Fibroblast of lung (primary cell): ENCODE results near the gene RIBC2.

Source experiments
- EZH2 ChIP-seq: IDR thresholded peaks from 2 replicates; pipeline ENCODE4 v1.5.1; 2012; ENCODE audit warnings: low read length, control low read depth, mild to moderate bottlenecking; ENCODE audit errors: missing control alignments
- TF ChIP-seq, protein P1 (sequence below), 2 donors: IDR thresholded peaks in 1 of 2; conservative IDR thresholded peaks in 1 of 2; 1 replicate in 1 of 2; 2 replicates in 1 of 2; pipeline ENCODE4 v1.5.1; 2011 to 2012; ENCODE audit warnings: low read length in 2 of 2, control low read depth in 1 of 2, inconsistent platforms in 1 of 2, low read depth in 1 of 2, mild to moderate bottlenecking in 1 of 2

DNA sequence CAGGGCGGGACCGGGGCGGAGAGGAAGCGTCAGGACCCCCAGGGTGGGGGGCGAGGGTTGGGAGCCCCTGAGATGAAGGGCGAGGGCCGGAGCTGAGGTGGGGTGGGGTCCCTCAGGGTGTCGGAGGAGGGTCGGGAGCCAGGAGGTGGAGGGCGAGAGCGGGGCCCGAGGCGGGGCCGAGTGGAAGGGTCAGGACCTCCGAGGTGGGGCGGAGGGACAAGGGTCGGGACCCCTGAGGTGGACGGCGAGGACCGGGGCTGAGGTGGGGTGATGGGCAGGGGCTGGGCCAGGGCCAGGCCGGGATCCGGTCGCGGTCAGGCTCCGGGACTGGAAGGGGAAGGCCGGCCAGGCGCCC, 503 bp upstream of the RIBC2 start:
- TF ChIP-seq, protein P1, sequence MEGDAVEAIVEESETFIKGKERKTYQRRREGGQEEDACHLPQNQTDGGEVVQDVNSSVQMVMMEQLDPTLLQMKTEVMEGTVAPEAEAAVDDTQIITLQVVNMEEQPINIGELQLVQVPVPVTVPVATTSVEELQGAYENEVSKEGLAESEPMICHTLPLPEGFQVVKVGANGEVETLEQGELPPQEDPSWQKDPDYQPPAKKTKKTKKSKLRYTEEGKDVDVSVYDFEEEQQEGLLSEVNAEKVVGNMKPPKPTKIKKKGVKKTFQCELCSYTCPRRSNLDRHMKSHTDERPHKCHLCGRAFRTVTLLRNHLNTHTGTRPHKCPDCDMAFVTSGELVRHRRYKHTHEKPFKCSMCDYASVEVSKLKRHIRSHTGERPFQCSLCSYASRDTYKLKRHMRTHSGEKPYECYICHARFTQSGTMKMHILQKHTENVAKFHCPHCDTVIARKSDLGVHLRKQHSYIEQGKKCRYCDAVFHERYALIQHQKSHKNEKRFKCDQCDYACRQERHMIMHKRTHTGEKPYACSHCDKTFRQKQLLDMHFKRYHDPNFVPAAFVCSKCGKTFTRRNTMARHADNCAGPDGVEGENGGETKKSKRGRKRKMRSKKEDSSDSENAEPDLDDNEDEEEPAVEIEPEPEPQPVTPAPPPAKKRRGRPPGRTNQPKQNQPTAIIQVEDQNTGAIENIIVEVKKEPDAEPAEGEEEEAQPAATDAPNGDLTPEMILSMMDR (conservative IDR thresholded peaks at IDR 0.05 in 1 of 2, IDR thresholded peaks at IDR 0.05 in 1 of 2; ENCODE audit: low read depth in 1 of 2, low read length in 2 of 2): no peak
- TF ChIP-seq EZH2: no peak
